GM12878 (cell line): ENCODE results near the gene CNIH2. TPM values are rescaled to one million over a fixed set of nuclear protein-coding genes. Genes with fewer than 3 reads are reported as not detected.

Experiments used
- BCL11A ChIP-seq: IDR thresholded peaks from 2 replicates; pipeline ENCODE4 v1.6.1; 2011; ENCODE audit warnings: low read depth, low read length
- CBX3 ChIP-seq: fragments of 200-600 bp; sonication (generic); IDR thresholded peaks from 2 replicates; pipeline ENCODE4 v1.6.1; 2016; ENCODE audit warnings: low read depth, borderline replicate concordance
- HSF1 ChIP-seq: fragments of 150-350 bp; IDR thresholded peaks from 2 replicates; pipeline ENCODE4 v1.6.1; 2014; ENCODE audit warnings: mild to moderate bottlenecking, low read depth, low read length
- IRF4 ChIP-seq: IDR thresholded peaks from 2 replicates; pipeline ENCODE4 v1.6.1; 2011; ENCODE audit warnings: low read depth, low read length
- MYB ChIP-seq: fragments of 150-350 bp; IDR thresholded peaks from 2 replicates; pipeline ENCODE4 v1.6.1; 2014; ENCODE audit warnings: mild to moderate bottlenecking, low read depth, low read length, borderline replicate concordance
- PAX8 ChIP-seq: fragments of 450-650 bp; IDR thresholded peaks from 2 replicates; pipeline ENCODE4 v1.6.1; 2017; ENCODE audit warnings: mild to moderate bottlenecking, moderate library complexity
- PRDM15 ChIP-seq: fragments of 450-650 bp; formaldehyde crosslinking; IDR thresholded peaks from 2 replicates; pipeline ENCODE4 v1.4.0; 2020; ENCODE audit warnings: mild to moderate bottlenecking, moderate library complexity
- RB1 ChIP-seq: fragments of 450-650 bp; formaldehyde crosslinking; IDR thresholded peaks from 2 replicates; pipeline ENCODE4 v1.6.1; 2017; ENCODE audit warnings: mild to moderate bottlenecking, borderline replicate concordance
- SREBF1 ChIP-seq: IDR thresholded peaks from 2 replicates; pipeline ENCODE4 v1.6.1; 2012; ENCODE audit warnings: mild to moderate bottlenecking, low read length
- SREBF2 ChIP-seq: IDR thresholded peaks from 2 replicates; pipeline ENCODE4 v1.6.1; 2012; ENCODE audit warnings: mild to moderate bottlenecking, low read length
- SRF ChIP-seq, 2 experiments: IDR thresholded peaks; 2 replicates each; pipeline ENCODE4 v1.6.1; 2011; ENCODE audit warnings: low read depth in 2 of 2, low read length in 2 of 2, mild to moderate bottlenecking in 1 of 2, moderate library complexity in 1 of 2
- STAT1 ChIP-seq: fragments of 450-650 bp; conservative IDR thresholded peaks from 2 replicates; pipeline ENCODE4 v1.6.1; 2014; ENCODE audit warnings: antibody characterized with exemption, mild to moderate bottlenecking
- SUZ12 ChIP-seq: fragments of 200-600 bp; sonication (generic); IDR thresholded peaks from one replicate; pipeline ENCODE4 v1.6.1; 2018; ENCODE audit warnings: antibody characterized with exemption, mild to moderate bottlenecking; ENCODE audit not compliant: unreplicated experiment
- ZNF24 ChIP-seq: fragments of 450-650 bp; IDR thresholded peaks from 2 replicates; pipeline ENCODE4 v1.6.1; 2017; ENCODE audit warnings: antibody characterized with exemption, mild to moderate bottlenecking
- ZNF592 ChIP-seq: fragments of 450-650 bp; IDR thresholded peaks from 2 replicates; pipeline ENCODE4 v1.6.1; 2017; ENCODE audit warnings: mild to moderate bottlenecking, moderate library complexity
- ZNF687 ChIP-seq: fragments of 450-650 bp; IDR thresholded peaks from 2 replicates; pipeline ENCODE4 v1.6.1; 2017; ENCODE audit warnings: mild to moderate bottlenecking, moderate library complexity
- polyA plus RNA-seq, 11 experiments: library from polyadenylated mRNA; depleted of rRNA in 4 of 11; unstranded in 6 of 11; stranded (reverse) in 5 of 11; fragments of >200 nt; fragmentation: Nextera tagmentation in 4 of 11; fragmentation: Illumina TruSeq in 1 of 11; extraction: Ambion mirVana in 4 of 11; extraction: Trizol in 1 of 11; gene quantifications; 1 replicate in 1 of 11; 2 replicates in 10 of 11; pipeline versions ENCODE4 v1.2.1 to v1.2.3, GENCODE V29; 2011 to 2016; ENCODE audit warnings: inconsistent platforms in 2 of 11, missing spikeins in 2 of 11, low read depth in 1 of 11
- total RNA-seq, 4 experiments: library from RNA; depleted of rRNA in 3 of 4; stranded (reverse); fragments of >200 nt in 3 of 4; fragmentation: Illumina TruSeq in 1 of 4; extraction: Trizol in 1 of 4; gene quantifications; 2 replicates each; pipeline versions ENCODE4 v1.2.1 to v1.2.3, GENCODE V29; 2013 to 2021

The CNIH2 gene
- total and polyA plus RNA-seq, 10 of the 15 experiments (the other 5 are each of a cell fraction or from before 2014, with no cell fraction given), result 0.07 to 1.3 (median 0.68) TPM; not detected in 2

GRCh38 chr11:66288671-66289547, 10.9 kb downstream of the CNIH2 start, which contains the start of gene YIF1A (continued):
- TF ChIP-seq ZNF687, result peak; percentile 33; the same call in 1 of the 2 replicates
- peak; percentile 60; the same call in 1 of the 2 replicates for TF ChIP-seq RB1
- no peak for TF ChIP-seq PRDM15 (CRISPR knock-in tag)
- TF ChIP-seq PAX8, result no peak
- no peak; the same call in 1 of the 2 replicates for TF ChIP-seq SREBF2
- no peak for TF ChIP-seq HSF1
- peak; percentile 73 to 80 for TF ChIP-seq SRF (IDR thresholded peaks at IDR 0.05; ENCODE audit: low read depth in 2 of 2, low read length in 2 of 2)
- no peak for TF ChIP-seq SREBF1
- no peak for TF ChIP-seq CBX3
- TF ChIP-seq IRF4, result no peak
- no peak for TF ChIP-seq ZNF592
- no peak for TF ChIP-seq MYB
- TF ChIP-seq STAT1, result no peak; the same call in 1 of the 2 replicates
- no peak for TF ChIP-seq SUZ12
- no peak for TF ChIP-seq ZNF24
- TF ChIP-seq BCL11A, result no peak
